Body of pancreas (tissue), 4 donors: Measurements from ENCODE around the gene KRTCAP2. TPM values are rescaled to one million over a fixed set of nuclear protein-coding genes. Genes with fewer than 3 reads are reported as not detected.

ENCODE experiments used
- ATAC-seq: fragments of 150-250 bp; one replicate; pipeline ENCODE4 v1.9.1; 2016
- DNase-seq, 4 donors: peaks; one replicate each; pipeline ENCODE4 v3.0.0-alpha.2; 2019
- H3K27ac ChIP-seq, 4 donors: fragments of 200-600 bp; sonication (generic); 1 replicate in 3 of 4; 2 replicates in 1 of 4; pipeline versions ENCODE4 v1.5.1 to v1.6.1; 2016 to 2019; ENCODE audit warnings: mild to moderate bottlenecking in 1 of 4, mixed read lengths in 1 of 4, moderate library complexity in 1 of 4
- H3K27me3 ChIP-seq, 2 donors: fragments of 200-600 bp; sonication (generic); one replicate each; pipeline ENCODE4 v1.6.0; 2016; ENCODE audit warnings: mild to moderate bottlenecking in 1 of 2
- H3K36me3 ChIP-seq, 2 donors: fragments of 200-600 bp; sonication (generic); replicated peaks in 1 of 2; 2 replicates each; pipeline ENCODE4 v1.5.1; 2016; ENCODE audit warnings: low read depth in 2 of 2; ENCODE audit not compliant: insufficient read depth in 1 of 2
- H3K4me1 ChIP-seq: fragments of 200-600 bp; sonication (generic); one replicate; pipeline ENCODE4 v1.6.0; 2016
- H3K4me3 ChIP-seq, 2 donors: fragments of 200-600 bp; sonication (generic); 1 replicate in 1 of 2; 2 replicates in 1 of 2; pipeline ENCODE4 v1.5.1; 2016 to 2019
- H3K9me3 ChIP-seq, 3 donors: fragments of 200-600 bp; sonication (generic); 1 replicate in 2 of 3; 2 replicates in 1 of 3; pipeline ENCODE4 v1.5.1; 2016
- CTCF ChIP-seq, 7 experiments: fragments of 450-650 bp in 4 of 7; fragments of 200-600 bp in 3 of 7; sonication (generic) in 3 of 7; IDR thresholded peaks; one replicate each; pipeline ENCODE4 v1.5.1; 2016 to 2019; ENCODE audit warnings: antibody characterized with exemption in 7 of 7
- POLR2A ChIP-seq, 3 donors: fragments of 450-650 bp; IDR thresholded peaks; one replicate each; pipeline ENCODE4 v1.6.1; 2016; ENCODE audit warnings: antibody characterized with exemption in 3 of 3, mild to moderate bottlenecking in 2 of 3
- WGBS, 2 donors: methylation state at CpG; one replicate each; pipeline ENCODE4 v1.1.5; 2017; 5-methylcytosine and 5-hydroxymethylcytosine counted together
- intact Hi-C: fragments of 100-400 bp; cut with DNase I; formaldehyde crosslinking; loops from one replicate; pipeline ENCODE4 v1.15.1; 2023
- total RNA-seq, 2 donors: library from RNA; depleted of rRNA; stranded (reverse); fragments of >200 nt; gene quantifications; one replicate each; pipeline ENCODE4 v1.1.0, GENCODE V29; 2016

Gene KRTCAP2
- total RNA-seq, 2 donors from 2014 or later, result 46.4 to 71.5 TPM

- no peaks in the 10 kb centered on the region for H3K27me3 ChIP-seq
- no peak overlapping the region for H3K4me3 ChIP-seq
- no peak overlapping the region for H3K27ac ChIP-seq
- peak in 2 of 4 donors; percentile 10 to 24 for DNase-seq
- no peak for TF ChIP-seq POLR2A (IDR thresholded peaks at IDR 0.05)
- no peak for TF ChIP-seq CTCF (IDR thresholded peaks at IDR 0.05)
- H3K9me3 ChIP-seq, result no peaks in the 10 kb centered on the region
- H3K4me1 ChIP-seq, result peaks cover 11% of the 10 kb centered on the region
- intact Hi-C loops, result loop anchor here (10.0 kb wide), 1 partner anchor 46 kb away; no protein-coding TSS in a partner anchor
- H3K36me3 ChIP-seq, result no peaks in the 10 kb centered on the region
- WGBS, 2 donors, result 87 to 89% methylated on average over 21 to 30 of the region's 30 CpGs
- no peak for ATAC-seq
These were observed 5.5 kb upstream of the KRTCAP2 start for GRCh38 chr1:155178441-155179111.

- TF ChIP-seq POLR2A (IDR thresholded peaks at IDR 0.05), result no peak
- TF ChIP-seq CTCF (IDR thresholded peaks at IDR 0.05), result no peak
- WGBS, 2 donors, result 94 to 100% methylated on average over 7 to 9 of the region's 9 CpGs
- Histone ChIP-seq H3K9me3 (no peaks in the 10 kb centered on the region), H3K4me3 (no peak overlapping the region), H3K4me1 (peaks cover 11% of the 10 kb centered on the region), H3K27ac (no peak overlapping the region), H3K36me3 (no peaks in the 10 kb centered on the region), H3K27me3 (no peaks in the 10 kb centered on the region)
- ATAC-seq (no peak), DNase-seq (peak in 1 of 4 donors; percentile 12)
- intact Hi-C loops, result loop anchor here (10.0 kb wide), 1 partner anchor 47 kb away; no protein-coding TSS in a partner anchor
These were observed 4.8 kb upstream of the KRTCAP2 start for GRCh38 chr1:155177918-155178281.

GRCh38 chr1:155177192-155177917 is 4.3 kb upstream of the KRTCAP2 start:
- peaks cover 14% of the 10 kb centered on the region for H3K4me1 ChIP-seq
- DNase-seq (peak in 2 of 4 donors; percentile 12 to 73), ATAC-seq (no peak)
- no peaks in the 10 kb centered on the region for H3K9me3 ChIP-seq
- H3K27me3 ChIP-seq, result no peaks in the 10 kb centered on the region
- TF ChIP-seq CTCF (IDR thresholded peaks at IDR 0.05), result no peak
- H3K4me3 ChIP-seq, result no peak overlapping the region
- 57 to 66% methylated on average over 9 to 11 of the region's 11 CpGs for WGBS, 2 donors
- intact Hi-C loops, result loop anchor here (10.0 kb wide), 1 partner anchor 47 kb away; no protein-coding TSS in a partner anchor
- peak overlapping the region in 3 of 4 donors; percentile 12 to 54 (median 22) for H3K27ac ChIP-seq
- H3K36me3 ChIP-seq, result no peaks in the 10 kb centered on the region

GRCh38 chr1:155176544-155177071 is 3.5 kb upstream of the KRTCAP2 start:
- peak; percentile 84 to 96 (median 92) for TF ChIP-seq CTCF (IDR thresholded peaks at IDR 0.05)
- TF ChIP-seq POLR2A (IDR thresholded peaks at IDR 0.05), result no peak
- no peaks in the 10 kb centered on the region for H3K27me3 ChIP-seq
- intact Hi-C loops, result loop anchor here (10.0 kb wide), 1 partner anchor 48 kb away; no protein-coding TSS in a partner anchor
- H3K27ac ChIP-seq, result peak overlapping the region in 3 of 4 donors; percentile 12 to 54 (median 22)
- ATAC-seq, result peak; percentile 72
- no peak overlapping the region for H3K4me3 ChIP-seq
- H3K9me3 ChIP-seq, result no peaks in the 10 kb centered on the region
- WGBS, 2 donors, result 0 to 59% methylated on average over 2 to 8 of the region's 8 CpGs
- DNase-seq, result peak; percentile 87 to 92 (median 90)
- no peaks in the 10 kb centered on the region for H3K36me3 ChIP-seq
- H3K4me1 ChIP-seq, result peaks cover 19% of the 10 kb centered on the region
